ENCODE data around the gene SPTBN1.
"Not testable (repeated sequence)": the region's sequence is repeated elsewhere in the genome, so short reads cannot be mapped to it uniquely, and the experiment has no call there.

Gene SPTBN1

DNA sequence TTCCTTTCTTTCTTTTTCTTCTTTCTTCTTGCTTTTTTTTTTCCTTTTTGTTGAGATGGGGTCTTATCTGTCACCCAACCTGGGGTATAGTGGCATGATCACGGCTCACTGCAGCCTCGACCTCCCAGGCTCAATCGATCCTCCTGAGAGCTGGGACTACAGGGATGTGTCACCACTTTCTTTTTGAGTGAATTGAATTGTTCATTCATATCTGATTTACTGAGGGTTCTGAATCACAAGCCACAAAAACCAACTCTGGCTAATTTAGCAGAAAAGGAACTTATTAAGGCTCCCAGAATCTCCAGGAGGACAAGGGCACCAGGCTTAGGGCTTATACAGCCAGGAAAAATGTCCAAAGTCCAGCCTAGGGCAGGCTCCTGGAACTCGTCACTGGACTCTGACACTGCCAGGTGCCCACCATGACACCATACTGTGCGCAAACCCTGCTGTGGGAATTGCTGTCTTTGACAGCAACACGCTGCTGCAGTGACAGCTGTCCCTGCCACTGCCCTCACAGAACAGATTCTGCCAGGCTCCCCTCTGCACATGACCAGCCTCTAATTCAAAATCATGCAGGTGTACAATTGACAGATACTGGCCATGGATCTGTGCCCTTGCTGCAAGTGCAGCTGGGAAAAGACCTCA, 224.4 kb downstream of the SPTBN1 start:
- no peak for DNase-seq

DNA sequence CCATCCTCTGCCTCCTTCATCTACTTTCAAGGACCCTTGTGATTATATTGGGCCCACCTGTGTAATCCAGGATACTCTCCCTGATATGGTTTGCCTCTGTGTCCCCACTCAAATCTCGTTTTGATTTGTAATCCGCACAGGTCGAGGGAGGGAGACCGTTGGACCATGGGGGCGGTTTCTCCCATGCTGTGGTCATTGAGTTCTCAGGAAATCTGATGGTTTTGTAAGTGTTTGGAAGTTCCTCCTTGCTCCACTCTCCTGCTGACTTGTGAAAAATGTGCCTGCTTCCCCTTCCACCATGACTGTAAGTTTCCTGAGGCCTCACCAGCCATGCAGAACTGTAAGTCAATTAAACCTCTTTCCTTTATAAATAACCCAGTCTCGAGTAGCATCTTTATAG, 225.3 kb downstream of the SPTBN1 start:
- DNase-seq = no peak

DNA sequence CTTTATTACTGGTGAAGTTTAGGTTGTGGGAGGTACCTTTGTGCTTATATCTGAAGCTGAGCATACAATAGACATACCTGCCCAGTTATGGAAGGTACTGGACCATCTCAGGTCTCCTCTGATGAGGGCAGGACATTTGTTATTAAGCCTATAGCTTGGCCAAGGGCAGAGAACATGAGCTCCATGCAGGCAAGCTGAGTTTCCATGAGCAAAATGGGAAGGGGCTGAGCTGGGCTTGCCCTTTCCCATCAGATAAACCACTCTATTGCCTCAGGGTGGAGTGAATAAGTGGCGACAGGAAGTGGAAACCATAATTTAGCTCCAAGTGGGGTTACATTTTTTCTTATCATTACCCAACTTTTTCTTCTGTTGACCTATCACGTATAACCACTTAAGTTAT, 227.5 kb downstream of the SPTBN1 start:
- no peak for DNase-seq

DNA sequence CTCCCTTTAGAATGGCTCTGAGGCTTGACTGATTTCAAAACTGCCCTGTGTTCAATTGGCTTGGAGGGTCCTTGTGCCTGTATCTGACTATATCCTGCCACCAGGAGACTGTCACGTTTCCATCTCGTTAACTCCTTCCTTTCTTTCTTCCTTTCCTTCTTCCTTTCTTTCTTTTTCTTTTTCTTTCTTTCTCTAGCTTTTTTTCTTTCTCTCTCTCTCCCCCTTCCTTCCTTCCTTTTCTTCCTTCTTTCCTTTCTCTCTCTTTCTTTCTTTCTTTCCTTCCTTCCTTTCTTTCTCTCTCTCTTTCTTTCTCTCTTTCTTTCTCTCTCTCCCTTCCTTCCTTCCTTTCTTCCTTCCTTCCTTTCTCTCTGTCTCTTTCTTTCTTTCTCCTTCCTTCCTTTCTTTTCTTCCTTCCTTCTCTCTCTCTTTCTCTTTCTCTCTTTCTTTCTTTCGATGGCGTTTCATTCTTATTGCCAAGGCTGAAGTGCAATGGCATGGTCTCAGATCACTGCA, 229.2 kb downstream of the SPTBN1 start:
- no peak for DNase-seq

DNA sequence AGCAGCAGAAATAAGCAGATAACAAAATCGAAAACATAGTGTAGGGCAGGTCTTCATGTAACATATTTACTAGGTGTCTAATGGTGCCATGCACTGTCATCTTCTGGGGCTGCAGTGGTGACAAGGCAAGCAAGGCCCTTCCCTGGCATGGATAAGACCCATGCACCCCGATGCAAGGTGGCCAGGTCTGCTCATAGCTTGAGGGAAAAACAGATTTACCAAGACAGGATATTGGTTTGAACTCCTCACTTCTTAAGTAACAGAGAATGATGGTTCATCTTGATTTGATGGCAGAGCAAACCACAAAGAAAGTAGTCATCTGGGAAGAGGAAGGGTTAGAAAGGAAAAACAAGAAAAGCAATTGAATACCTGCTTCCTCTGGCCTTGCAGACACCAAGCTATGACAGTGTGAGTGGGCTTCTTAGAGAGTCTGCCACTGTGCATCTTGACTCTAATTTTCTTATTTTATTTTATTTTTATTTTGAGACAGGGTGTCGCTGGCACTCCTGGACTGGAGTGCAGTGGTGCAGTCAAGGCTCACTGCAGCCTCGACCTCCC, 231.5 kb downstream of the SPTBN1 start:
- no peak for DNase-seq

DNA sequence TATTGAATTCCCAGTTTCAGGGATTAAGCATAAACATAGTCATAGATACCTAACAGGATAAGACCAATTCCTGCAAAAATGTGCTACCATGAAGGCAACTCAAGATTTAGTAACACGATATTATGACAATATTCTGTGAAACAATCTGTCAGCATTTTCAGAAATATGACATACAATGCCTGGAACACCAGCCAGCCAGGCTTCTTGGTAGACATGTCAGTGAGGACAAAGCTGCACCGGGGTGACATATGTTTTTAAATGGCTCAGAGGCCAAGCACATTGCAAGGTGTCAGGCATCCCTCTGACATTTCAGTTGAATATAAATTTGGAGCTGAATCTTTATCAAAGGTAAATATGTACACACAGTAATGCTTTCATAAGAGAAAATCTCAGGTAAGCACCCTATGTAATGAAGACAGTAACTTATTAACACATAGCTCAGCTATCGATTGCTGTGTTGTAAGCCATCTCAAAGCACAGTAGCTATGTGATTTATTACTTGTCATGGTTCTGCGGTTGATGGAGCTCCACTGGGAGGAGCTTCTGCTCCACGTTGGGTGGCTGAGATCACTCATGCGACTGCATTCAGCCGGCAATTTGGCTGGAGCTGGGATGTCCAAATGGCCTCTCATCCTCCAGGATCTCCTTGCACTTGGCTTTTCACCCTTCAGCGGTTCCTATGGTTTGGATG, 235.5 kb downstream of the SPTBN1 start:
- DNase-seq = no peak

DNA sequence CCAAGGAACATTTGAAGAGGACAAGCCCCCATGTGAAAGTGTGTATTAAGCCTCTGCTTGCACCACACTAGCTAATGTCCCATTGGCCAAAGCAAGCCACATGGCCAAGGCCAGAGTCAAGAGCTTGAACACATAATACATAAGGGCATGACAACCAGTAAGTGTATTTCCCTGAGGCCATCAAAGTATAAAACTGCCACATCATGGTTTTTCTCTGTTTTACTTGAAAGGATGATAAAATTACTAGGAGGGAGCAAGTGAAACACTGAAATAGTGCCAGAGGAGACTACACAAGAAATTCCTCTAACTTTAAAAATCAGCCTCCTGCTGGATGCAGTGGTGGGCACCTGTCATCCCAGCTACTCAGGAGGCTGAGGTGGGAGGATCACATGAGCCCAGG, 236.4 kb downstream of the SPTBN1 start:
- DNase-seq = no peak

DNA sequence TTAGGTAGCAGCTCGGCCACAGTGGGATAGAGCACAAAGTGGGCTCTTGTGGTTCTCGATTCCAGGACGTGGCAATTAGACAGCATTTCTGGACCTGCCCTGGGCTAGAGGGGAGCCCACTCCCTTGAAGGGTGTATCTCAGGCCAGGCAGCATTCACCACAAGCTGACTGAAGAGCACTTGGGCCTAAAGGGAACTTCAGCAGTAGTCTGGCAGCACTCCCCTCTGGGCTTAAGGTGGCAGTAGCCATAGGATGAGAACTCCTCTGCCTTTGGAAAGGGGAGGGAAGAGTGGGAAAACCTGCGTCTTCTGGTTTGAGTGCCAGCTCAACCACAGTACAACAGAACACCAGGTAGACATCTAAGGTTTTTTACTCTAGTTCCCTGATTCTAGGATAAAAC, 239.3 kb downstream of the SPTBN1 start:
- no peak for DNase-seq

DNA sequence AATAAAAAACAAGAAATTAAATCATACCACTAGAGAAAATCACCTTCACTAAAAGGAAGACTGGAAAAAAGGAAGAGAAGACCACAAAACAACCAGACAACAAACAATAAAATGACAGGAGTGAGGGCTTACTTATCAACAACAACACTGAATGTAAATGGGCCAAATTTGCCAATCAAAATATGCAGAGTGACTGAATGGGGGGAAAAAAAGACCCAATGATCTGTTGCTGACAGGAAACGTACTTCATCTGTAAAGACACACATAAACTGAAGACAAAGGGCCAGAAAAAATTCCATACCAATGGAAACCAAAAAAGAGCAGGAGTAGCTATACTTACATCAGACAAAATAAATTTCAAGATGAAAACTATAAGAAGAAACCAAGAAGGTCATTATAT, 241.8 kb downstream of the SPTBN1 start:
- DNase-seq = no peak

DNA sequence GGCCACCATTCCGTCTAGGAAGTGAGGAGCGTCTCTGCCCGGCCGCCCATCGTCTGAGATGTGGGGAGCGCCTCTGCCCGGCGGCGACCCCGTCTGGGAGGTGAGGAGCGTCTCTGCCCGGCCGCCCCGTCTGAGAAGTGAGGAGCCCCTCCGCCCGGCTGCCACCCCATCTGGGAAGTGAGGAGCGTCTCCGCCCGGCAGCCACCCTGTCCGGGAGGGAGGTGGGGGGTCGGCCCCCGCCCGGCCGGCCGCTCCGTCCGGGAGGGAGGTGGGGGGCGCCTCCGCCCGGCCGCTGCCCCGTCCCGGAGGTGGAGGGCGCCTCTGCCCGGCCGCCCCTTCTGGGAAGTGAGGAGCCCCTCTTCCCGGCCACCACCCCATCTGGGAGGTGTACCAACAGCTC, 242.8 kb downstream of the SPTBN1 start:
- not testable (repeated sequence) for DNase-seq

DNA sequence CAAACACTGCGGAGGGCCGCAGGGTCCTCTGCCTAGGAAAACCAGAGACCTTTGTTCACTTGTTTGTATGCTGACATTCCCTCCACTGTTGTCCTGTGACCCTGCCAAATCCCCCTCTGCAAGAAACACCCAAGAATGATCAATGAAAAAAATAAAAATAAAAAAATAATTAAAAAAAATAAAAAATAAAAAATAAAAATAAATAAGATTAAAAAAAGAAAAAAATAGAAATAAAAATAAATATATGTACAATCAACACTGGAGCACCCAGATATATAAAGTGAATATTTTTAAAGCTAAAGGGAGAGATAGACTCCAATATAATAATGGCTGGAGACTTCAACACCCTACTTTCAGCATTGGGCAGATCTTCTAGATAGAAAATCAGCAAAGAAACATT, 243.5 kb downstream of the SPTBN1 start:
- no peak for DNase-seq

DNA sequence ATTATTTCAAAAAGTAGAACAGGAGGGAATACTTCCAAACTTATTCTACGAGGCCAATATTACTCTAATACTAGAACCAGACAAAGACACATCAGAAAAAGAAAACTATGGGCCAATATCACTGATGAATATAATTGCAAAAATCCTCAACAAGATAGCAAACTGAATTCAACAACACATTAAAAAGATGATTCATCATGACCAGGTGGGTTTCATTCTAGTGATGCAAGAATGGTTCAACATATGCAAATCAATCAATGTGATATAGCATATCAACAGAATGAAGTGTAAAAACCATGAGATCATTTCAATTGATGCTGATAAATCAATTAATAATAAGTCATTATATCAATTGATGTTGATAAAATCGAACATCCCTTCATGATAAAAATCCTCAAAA, 244.9 kb downstream of the SPTBN1 start:
- DNase-seq = no peak

DNA sequence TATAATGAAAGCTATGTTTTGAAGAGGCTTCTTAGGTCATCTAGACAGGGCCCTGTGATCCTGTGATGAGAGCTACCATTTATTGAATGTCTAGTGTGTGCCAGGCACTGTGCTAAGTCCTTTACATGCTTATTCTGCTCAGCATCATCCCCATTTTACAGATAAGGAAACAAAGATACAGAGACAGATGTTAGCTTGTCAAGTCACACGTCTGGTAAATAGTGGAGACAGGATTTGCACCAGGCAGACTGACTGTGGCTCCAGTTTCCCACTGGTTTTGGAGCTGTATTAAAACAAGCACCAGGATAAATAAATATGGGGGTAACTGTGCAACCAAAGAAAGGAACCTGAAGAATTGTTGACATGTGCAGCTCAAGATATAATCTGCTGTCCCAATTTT, 248.1 kb downstream of the SPTBN1 start:
- DNase-seq = no peak

DNA sequence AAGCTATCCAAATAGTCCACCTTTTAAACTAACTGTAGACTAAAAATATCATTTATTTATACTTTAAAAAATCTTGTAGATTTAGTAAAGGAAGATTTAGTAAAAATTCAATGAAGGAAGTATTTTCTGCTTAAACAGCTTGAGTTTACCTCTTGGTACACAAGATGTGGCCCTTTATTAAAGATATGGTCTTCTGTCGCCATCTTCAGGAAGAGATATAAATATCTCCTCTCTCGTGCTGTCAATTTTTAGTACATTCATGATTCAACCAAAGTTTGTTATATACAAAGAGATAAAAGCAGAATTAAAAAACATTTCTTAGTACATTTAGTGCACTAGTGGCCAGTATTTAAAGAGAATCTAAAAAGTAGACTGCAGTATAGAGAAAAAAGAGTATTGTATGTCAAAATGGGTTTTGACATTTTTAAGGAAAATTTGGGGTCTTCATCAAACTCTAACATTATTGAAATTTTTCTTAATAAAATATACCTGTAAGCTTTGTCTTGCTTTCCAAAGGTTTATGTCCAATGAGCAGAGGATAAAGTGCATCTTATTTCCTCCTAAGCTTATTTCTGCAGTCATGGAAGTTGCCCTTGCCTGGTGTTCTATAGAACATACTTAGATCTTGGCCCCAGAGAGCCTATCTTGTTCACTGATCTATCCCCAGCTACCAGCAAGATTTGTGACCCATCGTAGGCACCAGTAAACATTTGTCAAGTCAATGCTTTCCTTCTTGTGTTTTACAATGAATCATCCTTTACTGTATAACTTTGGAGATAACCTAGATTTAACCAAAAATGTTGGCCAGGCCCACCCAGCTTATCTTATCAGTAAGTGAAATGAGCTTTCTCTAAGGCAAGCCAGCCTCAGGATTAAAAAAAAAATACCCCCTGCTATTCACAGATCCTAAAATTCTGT, 248.8 kb downstream of the SPTBN1 start:
- DNase-seq = no peak

DNA sequence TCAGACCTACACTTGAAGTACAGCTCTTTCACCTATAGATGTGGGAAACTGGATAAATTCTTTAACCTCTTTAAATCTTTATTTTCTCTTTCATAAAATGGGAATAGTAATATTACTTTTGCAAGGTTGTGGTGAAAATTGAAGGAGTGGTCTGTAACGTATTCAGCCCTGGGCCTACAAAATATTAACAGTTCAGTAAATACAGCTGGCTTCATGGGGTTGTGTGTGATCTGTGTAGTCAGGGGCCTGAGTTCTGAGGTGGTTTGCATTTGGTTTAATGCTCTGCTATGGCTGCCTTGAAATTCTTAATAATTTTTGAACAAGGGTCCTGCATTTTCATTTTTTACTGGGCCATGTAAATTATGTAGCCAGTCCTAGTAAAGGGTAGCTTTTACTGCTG, 250.5 kb downstream of the SPTBN1 start:
- no peak for DNase-seq

DNA sequence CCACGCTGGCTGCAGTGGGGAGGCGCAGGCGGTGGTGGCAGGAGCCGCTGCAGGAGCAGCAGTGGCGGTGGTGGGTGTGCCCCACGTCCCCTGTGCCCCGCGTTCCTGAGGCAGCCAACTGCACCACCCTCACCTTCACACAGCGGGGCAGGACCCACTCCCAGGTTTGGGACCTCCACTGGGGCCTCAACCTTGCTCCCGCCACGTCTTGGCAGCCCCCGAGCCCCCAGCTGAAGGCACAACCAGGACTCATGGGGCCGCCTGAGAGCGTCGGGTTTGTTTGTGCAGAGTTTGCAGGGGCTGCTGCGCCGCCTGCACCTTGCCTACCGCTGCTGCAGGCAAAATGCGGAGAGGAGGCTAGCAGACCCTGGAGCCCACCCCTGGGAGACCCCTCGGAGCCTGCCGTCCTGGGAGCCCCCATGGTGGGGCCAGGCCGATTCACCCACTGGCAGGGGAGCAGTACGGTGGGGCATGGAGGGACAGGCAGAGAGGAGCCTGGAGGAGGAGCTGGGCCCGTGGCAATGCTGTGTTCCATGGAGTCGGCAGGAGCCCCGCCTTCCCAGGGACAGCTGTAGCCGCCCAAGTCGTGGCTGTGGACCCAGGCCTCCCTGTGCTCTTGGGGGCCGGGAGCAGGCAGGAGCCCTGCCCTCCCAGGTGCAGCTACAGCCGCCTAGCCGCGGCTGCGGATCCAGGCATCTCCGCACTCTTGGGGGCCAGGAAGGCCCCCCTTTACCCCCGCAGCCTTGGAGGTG, 252.6 kb downstream of the SPTBN1 start:
- DNase-seq = no peak

DNA sequence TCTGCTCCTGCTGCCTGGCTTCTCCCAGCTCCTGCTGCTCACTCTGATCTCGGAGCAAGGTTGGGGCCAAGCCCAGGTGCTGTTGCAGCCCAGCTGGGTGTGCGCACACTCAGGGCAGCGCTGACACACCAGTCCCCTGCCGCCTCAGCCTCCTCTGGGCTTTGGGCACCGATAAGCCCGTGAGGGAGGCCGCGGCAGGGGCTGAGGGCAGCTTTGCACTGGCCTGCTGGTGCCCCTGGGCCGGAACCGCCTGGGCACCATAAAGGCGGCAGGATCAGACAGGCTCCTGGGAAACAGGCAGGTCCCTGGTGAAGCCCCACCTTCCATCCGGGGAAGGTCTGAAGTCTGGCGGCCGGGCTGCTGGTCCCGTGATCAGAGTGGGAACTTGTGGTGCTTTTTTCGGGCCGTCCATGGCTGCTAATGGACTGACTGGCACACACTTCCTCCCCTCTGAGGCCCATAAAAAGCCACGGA, 253.2 kb downstream of the SPTBN1 start:
- DNase-seq = no peak

DNA sequence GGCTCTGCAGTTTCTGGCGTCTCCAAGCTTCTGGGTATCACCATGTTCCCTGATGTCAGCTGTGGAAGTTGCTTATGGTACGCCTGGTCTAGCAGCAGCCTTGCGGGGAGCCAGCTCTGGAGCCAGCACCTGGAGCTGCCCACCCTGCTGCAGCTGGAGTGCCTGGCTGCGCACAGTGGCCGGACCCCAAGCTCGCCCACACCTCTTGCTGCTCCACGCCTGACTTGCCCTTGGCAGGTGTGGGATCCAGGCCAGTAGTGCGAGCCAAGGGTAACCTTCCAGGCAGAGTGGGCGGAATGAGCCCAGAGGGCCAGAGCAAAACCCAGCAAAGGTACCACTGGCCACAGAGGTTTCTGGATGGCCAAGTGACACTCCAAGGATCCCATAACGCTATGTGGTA, 254.1 kb downstream of the SPTBN1 start:
- DNase-seq = no peak

DNA sequence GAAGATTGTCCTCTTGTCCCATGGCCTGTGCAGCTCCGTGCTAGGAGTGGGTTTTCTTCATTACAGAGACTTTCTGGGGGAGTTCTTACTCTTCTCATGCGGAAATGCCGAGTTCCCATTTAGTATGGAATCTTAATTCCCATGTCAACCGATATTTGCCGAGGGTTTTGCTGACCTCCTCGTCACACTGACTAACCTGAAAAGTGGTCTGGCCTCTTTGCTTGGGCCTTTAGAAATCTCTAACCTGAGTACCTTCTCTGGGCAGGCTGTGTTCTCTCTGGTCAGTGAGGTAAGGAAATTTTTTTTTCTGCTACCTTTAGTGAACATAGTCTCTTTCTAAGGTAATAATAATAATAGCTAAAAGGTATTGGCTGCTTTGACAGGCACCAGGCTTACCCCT, 256.4 kb downstream of the SPTBN1 start:
- DNase-seq = no peak

DNA sequence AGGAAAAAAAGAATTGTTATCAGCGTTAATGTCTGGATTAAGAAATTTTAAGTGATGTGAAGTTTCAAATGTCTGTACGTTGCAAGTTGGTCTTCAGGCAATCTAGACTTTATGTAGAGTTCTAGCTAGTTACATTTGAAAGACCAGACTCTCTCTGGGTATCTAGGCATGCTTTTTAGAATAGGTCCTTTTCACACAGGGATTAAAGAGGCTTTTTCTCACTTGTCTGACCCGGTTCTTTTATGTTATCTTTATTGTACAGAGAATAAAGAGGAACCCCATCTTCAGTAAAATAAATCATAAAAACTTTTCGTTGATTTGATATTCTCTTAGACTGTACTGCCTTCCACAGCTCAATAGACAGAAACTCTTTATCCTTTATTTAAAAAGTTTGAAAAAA, 258.9 kb downstream of the SPTBN1 start:
- no peak for DNase-seq

DNA sequence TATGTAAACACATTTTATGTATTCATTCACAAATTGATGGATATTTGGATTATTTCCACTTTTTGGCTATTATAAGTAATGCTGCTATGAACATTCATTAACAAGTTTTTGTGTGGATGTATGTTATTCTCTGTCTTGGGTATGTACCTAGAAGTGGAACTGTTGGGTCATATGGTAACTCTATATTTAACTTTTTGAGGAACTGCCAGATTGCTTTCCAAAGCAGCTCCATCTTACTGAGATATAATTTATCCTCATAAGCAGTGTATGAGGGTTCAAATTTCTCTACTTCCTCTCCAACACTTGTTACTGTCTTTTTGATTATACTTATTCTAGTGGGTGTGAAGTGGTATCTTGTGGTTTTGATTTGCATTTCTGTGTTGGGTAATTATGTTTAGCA, 260.2 kb downstream of the SPTBN1 start:
- DNase-seq = no peak

DNA sequence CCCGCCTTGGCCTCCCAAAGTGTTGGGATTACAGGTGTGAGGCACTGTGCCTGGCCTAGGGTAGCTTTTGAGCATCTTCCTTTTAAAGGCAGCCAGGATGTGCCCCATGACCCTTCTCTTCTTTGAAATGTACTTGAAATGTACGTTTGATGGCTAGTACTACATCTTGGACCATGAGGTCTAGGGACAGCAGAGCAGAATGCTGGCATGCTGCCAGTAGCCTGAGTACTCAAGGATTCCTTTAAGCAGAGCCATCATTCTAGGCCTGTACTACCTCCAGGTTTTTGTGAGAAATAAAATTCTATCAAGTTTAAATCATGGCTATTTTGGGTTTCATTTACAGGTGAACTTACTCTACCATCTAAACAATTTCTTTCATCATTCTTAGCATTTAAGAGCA, 264.4 kb downstream of the SPTBN1 start:
- DNase-seq = no peak
